22Rv1 (cell line): ENCODE data around the gene PCDHGB7.

Source experiments
- ZFX ChIP-seq: fragments of 450-650 bp; IDR thresholded peaks from 2 replicates; pipeline ENCODE4 v1.6.1; 2017; ENCODE audit warnings: antibody characterized with exemption, borderline replicate concordance
- TF ChIP-seq, protein P1 (sequence below): fragments of 450-650 bp; IDR thresholded peaks from 2 replicates; pipeline ENCODE4 v1.5.1; 2017; ENCODE audit warnings: mild to moderate bottlenecking

GRCh38 chr5:141398608-141399007, 18.9 kb upstream of the PCDHGB7 start:
- TF ChIP-seq, protein P1, sequence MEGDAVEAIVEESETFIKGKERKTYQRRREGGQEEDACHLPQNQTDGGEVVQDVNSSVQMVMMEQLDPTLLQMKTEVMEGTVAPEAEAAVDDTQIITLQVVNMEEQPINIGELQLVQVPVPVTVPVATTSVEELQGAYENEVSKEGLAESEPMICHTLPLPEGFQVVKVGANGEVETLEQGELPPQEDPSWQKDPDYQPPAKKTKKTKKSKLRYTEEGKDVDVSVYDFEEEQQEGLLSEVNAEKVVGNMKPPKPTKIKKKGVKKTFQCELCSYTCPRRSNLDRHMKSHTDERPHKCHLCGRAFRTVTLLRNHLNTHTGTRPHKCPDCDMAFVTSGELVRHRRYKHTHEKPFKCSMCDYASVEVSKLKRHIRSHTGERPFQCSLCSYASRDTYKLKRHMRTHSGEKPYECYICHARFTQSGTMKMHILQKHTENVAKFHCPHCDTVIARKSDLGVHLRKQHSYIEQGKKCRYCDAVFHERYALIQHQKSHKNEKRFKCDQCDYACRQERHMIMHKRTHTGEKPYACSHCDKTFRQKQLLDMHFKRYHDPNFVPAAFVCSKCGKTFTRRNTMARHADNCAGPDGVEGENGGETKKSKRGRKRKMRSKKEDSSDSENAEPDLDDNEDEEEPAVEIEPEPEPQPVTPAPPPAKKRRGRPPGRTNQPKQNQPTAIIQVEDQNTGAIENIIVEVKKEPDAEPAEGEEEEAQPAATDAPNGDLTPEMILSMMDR = no peak
- TF ChIP-seq ZFX = no peak
